ENCODE measurements around the gene CDK5RAP1. TPM values are rescaled to one million over a fixed set of nuclear protein-coding genes. Genes with fewer than 3 reads are reported as not detected.
A peak's percentile ranks its signal among the peaks of the same experiment; 100 is the strongest.
"Not testable (repeated sequence)": the region's sequence is repeated elsewhere in the genome, so short reads cannot be mapped to it uniquely, and the experiment has no call there.

Gene CDK5RAP1
- total and polyA plus RNA-seq, 2 of the 4 experiments (the other 2 are of a cell fraction), result 23.9 to 28.1 TPM

DNA sequence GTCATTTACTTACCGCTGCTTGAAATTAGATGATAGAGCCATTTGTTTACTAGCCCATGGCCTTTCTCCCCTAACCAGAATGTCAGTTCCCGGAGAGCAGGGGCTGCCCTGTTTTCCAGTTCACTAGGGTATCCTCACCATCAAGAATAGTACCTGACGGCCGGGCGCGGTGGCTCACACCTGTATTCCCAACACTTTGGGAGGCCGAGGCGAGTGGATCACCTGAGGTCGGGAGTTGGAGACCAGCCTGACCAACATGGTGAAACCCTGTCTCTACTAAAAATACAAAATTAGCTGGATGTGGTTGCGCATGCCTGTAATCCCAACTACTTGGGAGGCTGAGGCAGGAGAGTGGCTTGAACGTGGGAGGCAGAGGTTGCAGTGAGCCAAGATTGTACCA lies 22.6 kb upstream of the CDK5RAP1 start:
- DNase-seq; H3K4me2 ChIP-seq (ENCODE audit: low read depth, low read length); POLR2A ChIA-PET (ENCODE audit: unreplicated experiment); in situ Hi-C loops (cut with MboI; ENCODE audit: low sequenced_read_pairs); H4K20me1 ChIP-seq (ENCODE audit: insufficient read depth, low read length); CTCF ChIA-PET; H3K36me3 ChIP-seq (ENCODE audit: control insufficient read depth, insufficient read depth, low read length); H3K27me3 ChIP-seq (ENCODE audit: control insufficient read depth, insufficient read depth, low read length); H3K79me1 ChIP-seq (ENCODE audit: low read depth in 1 of 2, low read length in 2 of 2); BruUV-seq (replicated peaks); H3K4me3 ChIP-seq (ENCODE audit: insufficient read depth, low read depth, low read length); ATAC-seq (ENCODE audit: low read depth); intact Hi-C loops (cut with micrococcal nuclease); H3K9me3 ChIP-seq (ENCODE audit: control insufficient read depth, insufficient read depth, low read length); dilution Hi-C loops (cut with HindIII; ENCODE audit: low sequenced_read_pairs, unreplicated experiment): not testable (repeated sequence)
- Histone ChIP-seq H2AFZ (replicated peaks; ENCODE audit: low read length, poor library complexity) (peak overlapping the region; percentile 86), H3K4ac (ENCODE audit: low read depth, low read length) (peak overlapping the region; percentile 87), H3K9me1 (ENCODE audit: insufficient read depth, low read length) (peaks cover 13% of the 10 kb centered on the region), H3K18ac (ENCODE audit: low read depth, low read length) (peak overlapping the region; percentile 75), H2AK5ac (ENCODE audit: low read depth, low read length) (peak overlapping the region; percentile 96), H2AK9ac (replicated peaks; ENCODE audit: low read depth, low read length, poor library complexity) (peak overlapping the region; percentile 77), H2BK20ac (ENCODE audit: low read depth, low read length) (peak overlapping the region; percentile 91), H4K91ac (ENCODE audit: insufficient read depth, low read depth, low read length) (peak overlapping the region; percentile 69), H3K56ac (ENCODE audit: extremely low read depth, insufficient read depth, low read length) (peak overlapping the region; percentile 67; the same call in 1 of the 2 replicates), H3K14ac (replicated peaks; ENCODE audit: low read depth, low read length) (peak overlapping the region; percentile 98), H2BK15ac (ENCODE audit: low read depth, low read length) (peak overlapping the region; percentile 24; the same call in 1 of the 3 replicates), H3K9ac (ENCODE audit: low read depth, low read length) (peak overlapping the region; percentile 18; the same call in 1 of the 2 replicates), H3K4me1 (ENCODE audit: control insufficient read depth, insufficient read depth, low read length) (peaks cover 12% of the 10 kb centered on the region), H2BK5ac (ENCODE audit: low read depth, low read length, poor library complexity, severe bottlenecking) (peak overlapping the region; percentile 44), H2BK120ac (ENCODE audit: low read depth, low read length) (peak overlapping the region; percentile 97), H4K8ac (ENCODE audit: low read depth in 2 of 2, low read length in 2 of 2) (peak overlapping the region; percentile 46 to 96; a peak in 3 of 4 replicates), H3K27ac (ENCODE audit: insufficient read depth, low read length) (peak overlapping the region; percentile 48; the same call in 1 of the 2 replicates), H3K23ac (ENCODE audit: low read depth, low read length) (peak overlapping the region; percentile 74; the same call in 1 of the 2 replicates), H4K5ac (ENCODE audit: low read depth, low read length) (peak overlapping the region; percentile 75)
- 95% methylated on average over 4 of the region's 11 CpGs; no CpG with 5 or more reads in 1 of the 2 experiments for WGBS, 2 experiments (ENCODE audit: extremely low coverage in 2 of 2, insufficient read length in 1 of 2)

Measured in IMR-90 (cell line).